Esophagus squamous epithelium (tissue), 5 donors: Measurements from ENCODE around the gene CCM2. TPM values are rescaled to one million over a fixed set of nuclear protein-coding genes. Genes with fewer than 3 reads are reported as not detected.

Source experiments
- DNase-seq: peaks from one replicate; lab custom pipeline; 2025; lab: John Stamatoyannopoulos, UW
- H3K27ac ChIP-seq, 4 donors: fragments of 200-600 bp; sonication (generic); one replicate each; pipeline ENCODE4 v1.5.1; 2016 to 2019; ENCODE audit warnings: mild to moderate bottlenecking in 1 of 4
- H3K27me3 ChIP-seq, 4 donors: fragments of 200-600 bp; sonication (generic); 1 replicate in 3 of 4; 2 replicates in 1 of 4; pipeline versions ENCODE4 v1.5.1 to v1.6.0; 2017 to 2021; ENCODE audit warnings: antibody characterized with exemption in 1 of 4
- H3K36me3 ChIP-seq, 3 donors: fragments of 200-600 bp; sonication (generic); one replicate each; pipeline ENCODE4 v1.5.1; 2016 to 2019
- H3K4me1 ChIP-seq, 3 donors: fragments of 200-600 bp; sonication (generic); one replicate each; pipeline ENCODE4 v1.5.1; 2017 to 2019
- H3K4me3 ChIP-seq, 4 donors: fragments of 200-600 bp; sonication (generic); 1 replicate in 3 of 4; 2 replicates in 1 of 4; pipeline ENCODE4 v1.5.1; 2016 to 2019; ENCODE audit warnings: mild to moderate bottlenecking in 2 of 4, moderate library complexity in 1 of 4
- H3K9me3 ChIP-seq, 3 donors: fragments of 200-600 bp; sonication (generic); one replicate each; pipeline ENCODE4 v1.5.1; 2016 to 2019
- POLR2A ChIP-seq, 4 donors: fragments of 450-650 bp; IDR thresholded peaks; one replicate each; pipeline ENCODE4 v1.6.1; 2017; ENCODE audit warnings: antibody characterized with exemption in 4 of 4, mild to moderate bottlenecking in 4 of 4, moderate library complexity in 3 of 4
- WGBS, 2 donors: methylation state at CpG; one replicate each; pipeline ENCODE4 v1.1.5; 2018; 5-methylcytosine and 5-hydroxymethylcytosine counted together
- intact Hi-C: fragments of 100-400 bp; cut with DNase I; formaldehyde crosslinking; loops from one replicate; pipeline ENCODE4 v1.15.0; 2022
- total RNA-seq, 4 donors: library from RNA; depleted of rRNA; stranded (reverse); fragments of >200 nt; gene quantifications; one replicate each; pipeline ENCODE4 v1.1.0, GENCODE V29; 2016
- TF ChIP-seq, protein P1 (sequence below), 6 experiments: fragments of 450-650 bp in 4 of 6; fragments of 200-600 bp in 2 of 6; sonication (generic) in 2 of 6; IDR thresholded peaks; one replicate each; pipeline ENCODE4 v1.5.1; 2016 to 2019; ENCODE audit warnings: antibody characterized with exemption in 6 of 6, mild to moderate bottlenecking in 4 of 6, moderate library complexity in 4 of 6
- donor health status: DM: yes; HTN: yes; CAD: no.

The CCM2 gene
- total RNA-seq, 4 donors from 2014 or later = 20.0 to 36.3 (median 24.9) TPM

DNA sequence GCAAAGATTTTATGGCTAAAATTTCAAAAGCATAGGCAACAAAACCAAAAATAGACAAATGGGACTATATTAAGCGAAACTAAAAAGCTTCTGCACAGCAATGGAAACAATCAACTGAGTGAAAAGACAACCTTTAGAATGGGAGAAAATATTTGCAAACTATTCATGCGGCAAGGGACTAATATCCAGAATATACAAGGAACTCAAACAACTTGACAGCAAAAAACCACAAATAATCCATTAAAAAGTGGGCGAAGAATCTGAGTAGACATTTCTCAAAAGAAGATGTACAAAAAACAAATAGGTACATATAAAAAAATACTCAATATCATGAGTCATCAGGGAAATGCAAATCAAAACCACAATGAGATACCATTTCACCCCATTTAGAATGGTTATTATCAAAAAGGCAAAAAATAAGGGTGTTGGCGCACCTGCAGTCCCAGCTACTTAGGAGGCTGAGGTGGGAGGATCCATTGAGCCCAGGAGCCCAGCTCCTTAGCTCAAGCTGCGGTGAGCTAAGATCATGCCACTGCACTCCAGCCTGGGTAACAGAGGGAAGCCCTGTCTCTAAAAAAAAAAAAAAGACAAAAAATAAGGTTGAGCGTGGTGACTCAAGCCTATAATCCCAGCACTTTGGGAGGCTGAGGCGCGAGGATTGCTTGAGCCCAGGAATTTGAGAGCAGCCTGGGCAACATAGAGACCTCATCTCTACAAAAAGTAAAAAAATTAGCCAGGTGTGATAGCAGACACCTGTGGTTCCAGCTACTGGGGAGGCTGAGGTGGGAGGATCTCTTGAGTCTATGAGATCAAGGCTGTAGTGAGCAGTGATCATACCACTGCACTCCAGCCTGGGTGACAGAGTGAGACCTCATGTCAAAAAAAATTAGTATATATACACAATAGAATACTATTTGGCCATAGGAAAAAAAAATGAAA is 4.2 kb upstream of the CCM2 start:
- H3K27ac ChIP-seq = no peak overlapping the region
- intact Hi-C loops = no loop called here
- 76 to 88% methylated on average over 8 of the region's 8 CpGs for WGBS, 2 donors

DNA sequence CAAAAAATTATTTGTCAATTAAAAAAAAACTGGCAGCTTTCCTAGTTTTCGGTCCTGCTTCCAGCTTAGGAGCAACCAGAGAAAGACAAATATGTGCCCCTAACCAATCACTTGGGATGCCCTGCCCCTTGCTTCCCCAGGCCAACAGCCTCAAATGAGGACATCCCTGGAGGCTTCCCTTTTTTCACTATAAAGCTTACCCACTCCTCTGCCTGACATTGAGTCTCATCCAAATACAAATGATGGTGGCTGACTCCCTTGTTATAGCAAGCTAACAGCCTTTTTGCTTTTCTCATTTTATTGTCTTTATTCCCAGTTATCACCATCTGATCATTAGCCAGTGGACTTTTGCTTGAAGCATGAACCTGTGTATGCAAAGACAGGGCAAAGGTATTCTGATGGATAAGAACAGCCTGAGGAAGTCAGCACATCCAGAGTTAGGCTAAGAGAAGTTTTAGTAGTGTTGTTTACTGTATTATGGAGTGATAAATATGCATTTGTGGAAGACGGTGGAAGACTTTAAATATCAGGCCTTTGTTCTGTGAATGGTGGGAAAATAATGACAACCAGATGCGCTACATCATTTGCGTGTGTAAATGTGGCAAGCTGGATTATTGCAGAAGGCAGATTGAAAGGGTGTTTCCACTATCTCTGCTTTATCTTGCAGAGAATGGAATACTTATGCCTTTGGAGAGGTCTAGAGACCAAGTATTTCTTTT is 1.7 kb upstream of the CCM2 start:
- Histone ChIP-seq H3K4me3 (peak overlapping the region in 3 of 4 donors; percentile 75 to 86 (median 83)), H3K27ac (peak overlapping the region in 3 of 4 donors; percentile 76 to 98 (median 96))
- intact Hi-C loops = no loop called here

More for the DNA sequence above, 4.2 kb upstream of the CCM2 start:
- Histone ChIP-seq H3K9me3 (no peaks in the 10 kb centered on the region), H3K36me3 (no peaks in the 10 kb centered on the region), H3K4me3 (no peak overlapping the region), H3K27me3 (no peaks in the 10 kb centered on the region), H3K4me1 (peaks cover 6 to 23% (median 7%) of the 10 kb centered on the region in 3 donors)
- no peak for DNase-seq
- TF ChIP-seq POLR2A (IDR thresholded peaks at IDR 0.05) = no peak
- TF ChIP-seq, protein P1, sequence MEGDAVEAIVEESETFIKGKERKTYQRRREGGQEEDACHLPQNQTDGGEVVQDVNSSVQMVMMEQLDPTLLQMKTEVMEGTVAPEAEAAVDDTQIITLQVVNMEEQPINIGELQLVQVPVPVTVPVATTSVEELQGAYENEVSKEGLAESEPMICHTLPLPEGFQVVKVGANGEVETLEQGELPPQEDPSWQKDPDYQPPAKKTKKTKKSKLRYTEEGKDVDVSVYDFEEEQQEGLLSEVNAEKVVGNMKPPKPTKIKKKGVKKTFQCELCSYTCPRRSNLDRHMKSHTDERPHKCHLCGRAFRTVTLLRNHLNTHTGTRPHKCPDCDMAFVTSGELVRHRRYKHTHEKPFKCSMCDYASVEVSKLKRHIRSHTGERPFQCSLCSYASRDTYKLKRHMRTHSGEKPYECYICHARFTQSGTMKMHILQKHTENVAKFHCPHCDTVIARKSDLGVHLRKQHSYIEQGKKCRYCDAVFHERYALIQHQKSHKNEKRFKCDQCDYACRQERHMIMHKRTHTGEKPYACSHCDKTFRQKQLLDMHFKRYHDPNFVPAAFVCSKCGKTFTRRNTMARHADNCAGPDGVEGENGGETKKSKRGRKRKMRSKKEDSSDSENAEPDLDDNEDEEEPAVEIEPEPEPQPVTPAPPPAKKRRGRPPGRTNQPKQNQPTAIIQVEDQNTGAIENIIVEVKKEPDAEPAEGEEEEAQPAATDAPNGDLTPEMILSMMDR (IDR thresholded peaks at IDR 0.05) = no peak

DNA sequence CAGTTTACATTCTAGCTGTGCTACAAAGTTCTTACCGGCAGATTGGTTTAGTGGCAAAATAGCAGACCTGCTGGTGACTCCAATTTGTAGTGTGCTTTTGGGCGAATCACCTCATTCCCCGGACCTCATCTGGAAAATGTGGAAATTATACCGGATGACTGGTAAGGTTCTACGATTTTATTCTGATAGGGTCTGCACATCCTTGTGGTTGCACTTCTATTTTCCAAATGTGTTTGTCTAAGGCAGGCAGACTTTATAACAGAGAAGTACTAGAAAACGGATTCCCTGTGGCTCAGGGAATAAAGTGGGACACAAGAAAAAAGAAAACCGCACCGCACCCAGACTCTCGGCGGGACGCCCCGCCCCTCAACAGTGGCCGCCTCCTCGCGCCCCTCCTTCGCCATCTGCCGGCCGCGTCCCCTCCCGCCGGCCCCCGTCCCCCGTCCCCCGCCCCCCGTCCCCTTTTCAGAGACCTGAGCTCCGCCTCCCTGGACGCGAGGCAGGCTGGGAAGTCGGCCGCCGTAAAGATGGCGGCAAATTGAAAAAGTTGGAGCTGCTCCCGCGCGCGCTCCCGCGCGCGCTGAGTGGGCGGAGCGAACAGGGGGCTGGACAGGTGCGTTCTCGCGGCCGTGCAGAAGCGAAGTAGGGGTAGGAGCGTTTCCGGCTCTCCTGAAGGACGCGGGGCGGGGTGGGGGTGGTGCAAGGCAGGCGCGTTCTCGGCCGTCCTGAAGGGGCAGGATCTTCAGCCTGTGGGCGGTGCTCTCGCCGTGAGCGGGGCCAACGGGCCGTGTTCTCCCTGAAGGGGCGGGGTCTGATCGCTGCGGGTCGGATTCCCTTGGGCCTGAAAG is 532 bp upstream of the CCM2 start:
- TF ChIP-seq, protein P1 (IDR thresholded peaks at IDR 0.05) = peak in 1 of 6 experiments; percentile 13
- peak in 1 of 4 donors; percentile 22 for TF ChIP-seq POLR2A (IDR thresholded peaks at IDR 0.05)
- Histone ChIP-seq H3K36me3 (no peaks in the 10 kb centered on the region), H3K4me1 (peaks cover 23 to 49% (median 28%) of the 10 kb centered on the region in 3 donors), H3K4me3 (peak overlapping the region; percentile 43 to 86 (median 79)), H3K27me3 (no peaks in the 10 kb centered on the region), H3K27ac (peak overlapping the region; percentile 76 to 98 (median 94)), H3K9me3 (no peaks in the 10 kb centered on the region)
- peak; percentile 96 for DNase-seq
- 0% methylated on average over 10 to 13 of the region's 66 CpGs for WGBS, 2 donors
- intact Hi-C loops = no loop called here

More for the DNA sequence above, 1.7 kb upstream of the CCM2 start:
- peaks cover 23 to 42% (median 28%) of the 10 kb centered on the region in 3 donors for H3K4me1 ChIP-seq
- TF ChIP-seq, protein P1 (IDR thresholded peaks at IDR 0.05) = no peak
- TF ChIP-seq POLR2A (IDR thresholded peaks at IDR 0.05) = no peak
- H3K27me3 ChIP-seq = no peaks in the 10 kb centered on the region
- DNase-seq = no peak
- WGBS, 2 donors = 88 to 92% methylated on average over 4 of the region's 4 CpGs
- H3K36me3 ChIP-seq = no peaks in the 10 kb centered on the region
- H3K9me3 ChIP-seq = no peaks in the 10 kb centered on the region

DNA sequence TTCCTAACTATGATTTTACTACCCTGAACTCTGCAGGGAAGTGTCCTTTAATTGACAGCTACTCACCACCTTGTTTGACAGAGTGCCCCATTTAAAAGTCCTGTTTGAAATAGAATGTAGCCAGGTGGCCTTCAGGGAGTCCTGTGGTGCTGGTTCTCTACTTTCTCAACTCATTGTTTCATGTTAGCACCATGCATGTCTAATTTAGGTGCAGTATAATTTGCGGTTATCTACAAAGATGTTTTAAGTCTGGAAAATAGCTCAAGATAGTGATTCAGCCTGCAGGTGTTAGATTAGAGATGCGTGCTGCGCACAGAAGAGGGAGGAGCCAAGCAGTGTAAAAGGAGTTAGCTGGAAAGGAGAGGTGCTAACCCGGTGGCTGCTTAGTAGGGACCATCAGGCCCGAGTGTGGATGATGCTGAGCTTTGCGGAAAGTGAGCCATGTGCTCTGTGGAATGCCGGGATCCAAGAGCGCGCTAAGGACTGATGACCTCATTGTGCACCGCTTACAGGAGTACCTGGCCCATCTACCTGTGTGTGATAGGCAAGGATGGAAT is 1.2 kb downstream of the CCM2 start:
- Histone ChIP-seq H3K27me3 (no peaks in the 10 kb centered on the region), H3K4me1 (peaks cover 23 to 49% (median 28%) of the 10 kb centered on the region in 3 donors), H3K9me3 (no peaks in the 10 kb centered on the region), H3K27ac (peak overlapping the region; percentile 91 to 98 (median 94)), H3K36me3 (peaks cover 0 to 3% (median 0%) of the 10 kb centered on the region in 3 donors), H3K4me3 (peak overlapping the region; percentile 70 to 86 (median 79))
- 20 to 23% methylated on average over 10 of the region's 10 CpGs for WGBS, 2 donors
- intact Hi-C loops = no loop called here
- DNase-seq = no peak
- TF ChIP-seq, protein P1 (IDR thresholded peaks at IDR 0.05) = no peak
- peak in 1 of 4 donors; percentile 25 for TF ChIP-seq POLR2A (IDR thresholded peaks at IDR 0.05)
